ENCODE results near the gene CENPO.

Gene CENPO

DNA sequence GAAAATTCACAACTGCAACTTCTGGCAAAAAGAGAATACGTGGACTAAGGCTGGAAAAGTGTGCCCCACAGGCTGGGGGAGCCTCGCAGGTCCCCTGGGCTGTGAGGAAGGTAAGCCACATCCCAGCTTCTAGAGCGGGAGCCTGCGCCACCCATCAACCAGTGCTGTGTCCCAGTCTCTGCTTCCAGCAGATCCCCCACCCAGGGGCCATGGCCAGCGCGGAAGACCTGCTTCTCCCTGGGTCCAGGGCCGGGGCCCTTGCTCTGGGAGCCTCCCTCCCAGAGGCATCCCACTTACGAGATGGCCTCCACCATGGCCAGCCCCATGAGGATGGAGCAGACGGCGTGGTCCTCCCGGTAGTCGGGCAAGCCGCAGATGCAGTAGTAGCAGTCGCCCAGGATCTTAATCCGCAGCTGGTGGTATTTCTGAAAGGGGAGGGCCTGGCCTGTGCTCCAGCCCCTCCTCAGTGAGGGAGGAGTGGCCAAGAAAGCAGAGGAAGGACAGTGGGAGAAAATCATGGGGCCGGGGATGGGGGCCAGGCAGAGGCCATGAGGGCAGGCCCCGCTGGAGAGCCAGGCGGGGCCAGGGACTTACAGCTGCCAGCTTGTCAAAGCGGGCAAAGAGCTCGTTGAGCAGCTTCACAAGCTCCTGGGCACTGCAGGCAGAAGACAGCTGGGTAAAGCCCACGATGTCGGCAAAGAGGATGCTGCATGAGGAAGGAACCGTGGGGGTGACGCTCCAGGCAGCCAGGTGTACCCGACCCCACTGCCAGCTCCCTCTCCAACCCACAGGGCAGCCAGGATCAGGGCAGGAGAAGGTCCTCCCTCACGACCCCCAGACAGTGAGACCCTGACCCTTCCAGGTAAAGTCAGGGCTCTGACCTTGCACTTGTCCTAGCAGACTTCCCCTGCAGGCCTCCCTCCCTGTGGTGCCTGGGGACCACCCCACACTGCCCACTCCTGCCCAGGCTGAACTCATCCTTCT is 48.0 kb downstream of the CENPO start:
- Histone ChIP-seq H3K9ac (no peak overlapping the region), H3K9me3 (ENCODE audit: control insufficient read depth, low read length) (no peaks in the 10 kb centered on the region)

DNA sequence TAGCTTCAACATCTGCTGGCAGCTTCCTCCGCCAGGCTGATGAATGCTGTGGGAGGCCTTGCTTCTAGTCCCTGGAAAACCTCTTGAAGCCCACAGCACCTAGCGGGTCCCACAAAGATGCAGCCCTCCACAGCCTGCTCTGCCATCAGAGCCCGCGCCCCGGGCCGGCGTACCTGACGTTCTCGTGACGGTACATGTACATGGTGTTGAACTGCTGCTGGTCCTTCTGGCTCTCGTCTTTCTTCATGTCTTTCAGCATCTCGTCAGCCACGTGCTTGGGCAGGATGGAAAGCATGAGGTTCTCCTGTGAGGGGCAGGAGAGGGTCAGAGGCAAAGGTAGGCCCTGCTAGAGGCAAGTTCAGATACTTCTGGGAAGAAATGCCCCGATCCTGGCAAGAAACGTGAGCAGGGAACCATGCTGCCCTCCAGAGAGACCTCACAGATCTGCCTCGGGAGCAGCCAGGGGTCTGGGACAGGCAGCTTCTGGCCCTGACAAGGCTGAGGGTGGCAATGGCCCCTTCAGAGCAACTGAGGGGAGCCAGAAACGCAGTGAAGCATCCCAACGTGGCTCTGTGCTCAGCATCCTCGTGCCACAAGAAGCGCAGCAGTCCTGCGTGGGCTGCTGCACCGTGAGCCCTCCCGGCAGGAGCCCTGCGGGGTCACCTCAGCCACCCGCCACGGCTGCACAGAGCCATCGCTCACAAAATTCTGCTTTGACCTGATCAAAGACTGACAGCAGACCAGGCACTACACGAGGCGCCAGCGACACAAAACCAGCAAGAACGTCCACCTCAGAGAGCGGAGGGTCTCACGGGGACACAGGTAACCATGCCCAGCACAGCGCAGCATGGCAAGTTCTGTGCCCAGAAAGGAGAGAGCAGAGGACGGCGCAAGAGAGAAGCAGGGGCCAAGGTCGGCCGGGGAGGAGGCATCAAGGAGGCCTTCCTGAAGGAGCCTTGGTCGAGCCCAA is 49.1 kb downstream of the CENPO start:
- no peak overlapping the region for H3K9ac ChIP-seq
- no peaks in the 10 kb centered on the region for H3K36me3 ChIP-seq (ENCODE audit: control insufficient read depth, insufficient read depth, low read length)

More for the DNA sequence above, 48.0 kb downstream of the CENPO start:
- H3K4me2 ChIP-seq (ENCODE audit: low read length): no peak overlapping the region
- no peak overlapping the region for H3K4me3 ChIP-seq (ENCODE audit: low read depth, low read length)
- H3K27ac ChIP-seq: no peak overlapping the region
- H3K36me3 ChIP-seq (ENCODE audit: control insufficient read depth, insufficient read depth, low read length): no peaks in the 10 kb centered on the region
- H3K79me2 ChIP-seq: no peaks in the 10 kb centered on the region
- no peak overlapping the region for H2AFZ ChIP-seq
- H3K4me1 ChIP-seq: no peaks in the 10 kb centered on the region
- H3K27me3 ChIP-seq (ENCODE audit: control insufficient read depth, insufficient read depth, low read length): no peaks in the 10 kb centered on the region
- TF ChIP-seq, protein P1, sequence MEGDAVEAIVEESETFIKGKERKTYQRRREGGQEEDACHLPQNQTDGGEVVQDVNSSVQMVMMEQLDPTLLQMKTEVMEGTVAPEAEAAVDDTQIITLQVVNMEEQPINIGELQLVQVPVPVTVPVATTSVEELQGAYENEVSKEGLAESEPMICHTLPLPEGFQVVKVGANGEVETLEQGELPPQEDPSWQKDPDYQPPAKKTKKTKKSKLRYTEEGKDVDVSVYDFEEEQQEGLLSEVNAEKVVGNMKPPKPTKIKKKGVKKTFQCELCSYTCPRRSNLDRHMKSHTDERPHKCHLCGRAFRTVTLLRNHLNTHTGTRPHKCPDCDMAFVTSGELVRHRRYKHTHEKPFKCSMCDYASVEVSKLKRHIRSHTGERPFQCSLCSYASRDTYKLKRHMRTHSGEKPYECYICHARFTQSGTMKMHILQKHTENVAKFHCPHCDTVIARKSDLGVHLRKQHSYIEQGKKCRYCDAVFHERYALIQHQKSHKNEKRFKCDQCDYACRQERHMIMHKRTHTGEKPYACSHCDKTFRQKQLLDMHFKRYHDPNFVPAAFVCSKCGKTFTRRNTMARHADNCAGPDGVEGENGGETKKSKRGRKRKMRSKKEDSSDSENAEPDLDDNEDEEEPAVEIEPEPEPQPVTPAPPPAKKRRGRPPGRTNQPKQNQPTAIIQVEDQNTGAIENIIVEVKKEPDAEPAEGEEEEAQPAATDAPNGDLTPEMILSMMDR (IDR thresholded peaks at IDR 0.05): no peak

DNA sequence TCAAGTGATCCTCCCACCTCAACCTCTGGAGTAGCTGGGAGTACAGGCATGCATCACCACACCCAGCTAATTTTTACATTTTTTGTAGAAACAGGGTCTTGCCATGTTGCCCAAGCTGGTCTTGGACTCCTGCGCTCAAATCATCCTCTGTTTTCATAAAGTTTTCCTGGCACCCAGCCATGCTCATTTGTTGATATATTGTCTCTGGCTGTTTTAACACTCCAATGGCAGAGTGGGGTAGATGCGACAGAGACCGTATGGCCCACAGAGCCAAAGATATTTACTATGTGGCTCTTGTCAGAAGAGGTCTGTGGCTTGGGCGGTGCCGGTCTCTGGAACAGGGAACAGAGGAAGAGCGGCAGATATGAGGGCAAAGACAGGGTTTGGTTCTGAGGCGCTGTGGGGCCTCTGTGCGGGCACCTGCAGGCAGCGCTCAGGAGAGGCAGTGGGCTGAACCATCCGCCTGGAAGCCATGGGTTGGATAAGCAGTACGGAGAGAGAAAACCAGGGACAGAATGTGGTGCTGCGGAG is 50.2 kb downstream of the CENPO start:
- H3K4me3 ChIP-seq (ENCODE audit: low read depth, low read length): no peak overlapping the region
- no peaks in the 10 kb centered on the region for H3K9me3 ChIP-seq (ENCODE audit: control insufficient read depth, low read length)
- no peak overlapping the region for H2AFZ ChIP-seq
- no peaks in the 10 kb centered on the region for H3K4me1 ChIP-seq
- H3K36me3 ChIP-seq (ENCODE audit: control insufficient read depth, insufficient read depth, low read length): no peaks in the 10 kb centered on the region
- H3K27me3 ChIP-seq (ENCODE audit: control insufficient read depth, insufficient read depth, low read length): no peaks in the 10 kb centered on the region
- TF ChIP-seq, protein P1 (IDR thresholded peaks at IDR 0.05): no peak
- no peak overlapping the region for H3K9ac ChIP-seq
- no peak overlapping the region for H3K27ac ChIP-seq
- H3K79me2 ChIP-seq: no peaks in the 10 kb centered on the region
- no peak overlapping the region for H3K4me2 ChIP-seq (ENCODE audit: low read length)

More for the DNA sequence above, 49.1 kb downstream of the CENPO start:
- Histone ChIP-seq H3K79me2 (no peaks in the 10 kb centered on the region), H3K4me2 (ENCODE audit: low read length) (no peak overlapping the region), H3K27me3 (ENCODE audit: control insufficient read depth, insufficient read depth, low read length) (no peaks in the 10 kb centered on the region), H2AFZ (no peak overlapping the region), H3K9me3 (ENCODE audit: control insufficient read depth, low read length) (no peaks in the 10 kb centered on the region), H3K27ac (no peak overlapping the region), H3K4me3 (ENCODE audit: low read depth, low read length) (no peak overlapping the region), H3K4me1 (no peaks in the 10 kb centered on the region)
- TF ChIP-seq, protein P1 (IDR thresholded peaks at IDR 0.05): no peak

DNA sequence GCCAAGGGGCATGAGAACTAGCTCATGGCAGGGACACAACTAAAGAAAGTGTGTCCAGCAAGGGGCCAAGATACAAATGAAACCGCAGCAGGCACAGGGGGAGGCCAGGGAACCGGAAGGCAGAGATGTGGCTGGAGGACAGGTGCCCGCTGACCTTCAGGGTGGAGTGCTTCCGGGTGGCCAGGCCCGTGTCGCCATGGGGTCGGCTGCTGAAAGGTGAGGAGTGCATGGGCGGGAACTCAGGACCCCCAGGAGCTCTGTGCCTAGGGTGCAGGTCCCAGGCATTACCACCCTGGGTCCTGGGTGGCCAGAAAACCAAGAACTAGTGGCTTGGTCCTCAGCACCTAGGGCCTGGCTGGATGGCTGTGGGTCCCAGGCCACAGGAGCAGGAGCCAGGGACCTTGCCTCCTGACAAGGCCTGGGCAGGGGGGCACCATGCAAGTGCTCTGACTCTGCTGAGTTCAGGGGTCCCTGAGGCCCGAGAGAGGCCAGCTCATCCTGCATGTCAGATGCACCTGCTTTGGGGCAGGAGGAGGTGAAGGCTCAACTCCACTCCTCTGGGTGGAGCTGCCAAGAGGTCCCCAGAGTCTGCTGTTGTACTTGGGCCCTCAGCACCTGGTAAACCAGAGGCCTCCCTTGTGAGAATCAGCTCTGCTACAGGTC is 50.9 kb downstream of the CENPO start:
- Histone ChIP-seq H3K9ac (no peak overlapping the region), H2AFZ (no peak overlapping the region), H3K27me3 (ENCODE audit: control insufficient read depth, insufficient read depth, low read length) (no peaks in the 10 kb centered on the region), H3K4me2 (ENCODE audit: low read length) (no peak overlapping the region), H3K79me2 (no peaks in the 10 kb centered on the region), H3K4me1 (no peaks in the 10 kb centered on the region), H3K9me3 (ENCODE audit: control insufficient read depth, low read length) (no peaks in the 10 kb centered on the region), H3K4me3 (ENCODE audit: low read depth, low read length) (no peak overlapping the region), H3K27ac (no peak overlapping the region), H3K36me3 (ENCODE audit: control insufficient read depth, insufficient read depth, low read length) (no peaks in the 10 kb centered on the region)
- TF ChIP-seq, protein P1 (IDR thresholded peaks at IDR 0.05): no peak
